Right atrium auricular region (tissue), 2 donors: Measurements from ENCODE around the gene SMG7. TPM values are rescaled to one million over a fixed set of nuclear protein-coding genes. Genes with fewer than 3 reads are reported as not detected.

Experiments used
- DNase-seq: peaks from one replicate; pipeline ENCODE4 v3.0.0-alpha.2; 2019; ENCODE audit warnings: low spot score
- H3K27ac ChIP-seq, 2 donors: fragments of 200-600 bp; sonication (generic); 1 replicate in 1 of 2; 2 replicates in 1 of 2; pipeline ENCODE4 v1.5.1; 2016 to 2019
- H3K27me3 ChIP-seq, 2 donors: fragments of 200-600 bp; sonication (generic); one replicate each; pipeline versions ENCODE4 v1.5.1 to v1.6.0; 2017 to 2019
- H3K36me3 ChIP-seq: fragments of 200-600 bp; sonication (generic); one replicate; pipeline ENCODE4 v1.5.1; 2016
- H3K4me1 ChIP-seq, 2 donors: fragments of 200-600 bp; sonication (generic); one replicate each; pipeline versions ENCODE4 v1.5.1 to v1.6.0; 2017 to 2019
- H3K4me3 ChIP-seq, 2 donors: fragments of 200-600 bp; sonication (generic); 1 replicate in 1 of 2; 2 replicates in 1 of 2; pipeline ENCODE4 v1.5.1; 2017 to 2019; ENCODE audit warnings: mild to moderate bottlenecking in 1 of 2, moderate library complexity in 1 of 2
- H3K9me3 ChIP-seq, 2 donors: fragments of 200-600 bp; sonication (generic); one replicate each; pipeline ENCODE4 v1.5.1; 2019
- CTCF ChIP-seq, 2 donors: fragments of 200-600 bp; sonication (generic); IDR thresholded peaks; one replicate each; pipeline ENCODE4 v1.5.1; 2019; ENCODE audit warnings: antibody characterized with exemption in 2 of 2
- total RNA-seq, 2 donors: library from RNA; depleted of rRNA; stranded (reverse); fragments of >200 nt; gene quantifications; one replicate each; pipeline ENCODE4 v1.1.0, GENCODE V29; 2016

SMG7 gene
- total RNA-seq, 2 donors from 2014 or later = 42.0 to 43.6 TPM

- Histone ChIP-seq H3K9me3 (no peaks in the 10 kb centered on the region), H3K27ac (no peak overlapping the region), H3K36me3 (no peaks in the 10 kb centered on the region), H3K4me1 (peaks cover 0 to 14% of the 10 kb centered on the region in 2 donors), H3K27me3 (no peaks in the 10 kb centered on the region), H3K4me3 (no peak overlapping the region)
- TF ChIP-seq CTCF (IDR thresholded peaks at IDR 0.05) = no peak
- DNase-seq = no peak
Measured at GRCh38 chr1:183490932-183491331, 18.6 kb downstream of the SMG7 start.

- no peaks in the 10 kb centered on the region for H3K27me3 ChIP-seq
- no peak for TF ChIP-seq CTCF (IDR thresholded peaks at IDR 0.05)
- DNase-seq = no peak
Measured at GRCh38 chr1:183493540-183494245, 21.4 kb downstream of the SMG7 start.

GRCh38 chr1:183495420-183495819, 23.1 kb downstream of the SMG7 start:
- Histone ChIP-seq H3K4me1 (peaks cover 0 to 17% of the 10 kb centered on the region in 2 donors), H3K27me3 (no peaks in the 10 kb centered on the region), H3K4me3 (no peak overlapping the region), H3K36me3 (no peaks in the 10 kb centered on the region), H3K9me3 (no peaks in the 10 kb centered on the region), H3K27ac (no peak overlapping the region)
- TF ChIP-seq CTCF (IDR thresholded peaks at IDR 0.05) = no peak
- no peak for DNase-seq

More at GRCh38 chr1:183493540-183494245, 21.4 kb downstream of the SMG7 start:
- H3K4me3 ChIP-seq = no peak overlapping the region
- peaks cover 0 to 14% of the 10 kb centered on the region in 2 donors for H3K4me1 ChIP-seq
- H3K27ac ChIP-seq = no peak overlapping the region
- no peaks in the 10 kb centered on the region for H3K36me3 ChIP-seq
- H3K9me3 ChIP-seq = no peaks in the 10 kb centered on the region

GRCh38 chr1:183497218-183497617, 24.9 kb downstream of the SMG7 start:
- Histone ChIP-seq H3K4me3 (no peak overlapping the region), H3K27me3 (no peaks in the 10 kb centered on the region), H3K4me1 (peaks cover 0 to 16% of the 10 kb centered on the region in 2 donors)

GRCh38 chr1:183498342-183498991, 26.2 kb downstream of the SMG7 start:
- Histone ChIP-seq H3K27ac (no peak overlapping the region), H3K4me3 (no peak overlapping the region), H3K9me3 (no peaks in the 10 kb centered on the region), H3K27me3 (no peaks in the 10 kb centered on the region), H3K4me1 (peaks cover 0 to 16% of the 10 kb centered on the region in 2 donors), H3K36me3 (no peaks in the 10 kb centered on the region)
- no peak for DNase-seq
- TF ChIP-seq CTCF (IDR thresholded peaks at IDR 0.05) = no peak

More at GRCh38 chr1:183497218-183497617, 24.9 kb downstream of the SMG7 start:
- H3K27ac ChIP-seq = no peak overlapping the region
- no peaks in the 10 kb centered on the region for H3K36me3 ChIP-seq
- no peaks in the 10 kb centered on the region for H3K9me3 ChIP-seq
- TF ChIP-seq CTCF (IDR thresholded peaks at IDR 0.05) = no peak
- no peak for DNase-seq
